Mesenteric fat pad (tissue), 1 donor: ENCODE results near the gene CFB. TPM values are rescaled to one million over a fixed set of nuclear protein-coding genes. Genes with fewer than 3 reads are reported as not detected.
"Not testable (repeated sequence)": the region's sequence is repeated elsewhere in the genome, so short reads cannot be mapped to it uniquely, and the experiment has no call there.

ENCODE experiments used
- DNase-seq: peaks from one replicate; pipeline ENCODE4 v3.0.0-alpha.2; 2020; ENCODE audit warnings: low spot score
- long read RNA-seq: library from polyadenylated mRNA; unstranded; transcript quantifications from one replicate; pipeline ENCODE4 v2.0.0, GENCODE V29; 2020
- total RNA-seq: library from RNA; stranded (reverse); fragmentation: NEBNext Ultra II Directional; extraction: Animal tissue kit (Norgen Biotek cat#: 25700); gene quantifications from one replicate; pipeline ENCODE4 v1.2.1, GENCODE V29; 2021
- donor health status: DM: yes; HTN: yes; CAD: no.

CFB gene
- total RNA-seq = 38.0 TPM
- long read RNA-seq, transcript CFB-271 (18 exons, 2,862 nt) = major isoform, 95 of 118 reads
- long read RNA-seq, partial matches to known transcripts = 16 of 118 reads
- long read RNA-seq, other reads (novel, unspliced or antisense) = 7 of 118 reads

- DNase-seq = no peak
Observed at GRCh38 chr6:31945507-31946369, at the start of gene CFB. Gene CFB (plus strand): TSS chr6:31946095. CDS start chr6:31946222, 127 bp downstream.

DNA sequence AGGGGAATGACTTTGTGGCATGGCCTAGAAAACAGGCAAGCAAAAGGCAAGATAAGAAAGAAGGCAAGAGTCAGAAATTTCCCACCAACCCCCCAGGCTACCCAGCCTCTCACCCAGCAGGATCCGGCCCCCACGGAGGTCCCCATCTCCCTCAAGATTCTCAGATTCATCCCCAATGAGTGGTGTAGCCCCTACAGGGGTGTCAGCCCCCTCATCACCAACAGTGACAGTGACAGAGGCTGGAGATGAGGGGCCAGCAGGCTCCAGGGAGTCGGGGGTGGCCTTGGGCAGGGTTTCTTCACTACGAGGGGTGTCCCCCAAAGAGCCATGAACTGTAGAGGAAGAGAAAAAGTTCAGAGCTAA, 49.4 kb upstream of the CFB start:
- no peak for DNase-seq

DNA sequence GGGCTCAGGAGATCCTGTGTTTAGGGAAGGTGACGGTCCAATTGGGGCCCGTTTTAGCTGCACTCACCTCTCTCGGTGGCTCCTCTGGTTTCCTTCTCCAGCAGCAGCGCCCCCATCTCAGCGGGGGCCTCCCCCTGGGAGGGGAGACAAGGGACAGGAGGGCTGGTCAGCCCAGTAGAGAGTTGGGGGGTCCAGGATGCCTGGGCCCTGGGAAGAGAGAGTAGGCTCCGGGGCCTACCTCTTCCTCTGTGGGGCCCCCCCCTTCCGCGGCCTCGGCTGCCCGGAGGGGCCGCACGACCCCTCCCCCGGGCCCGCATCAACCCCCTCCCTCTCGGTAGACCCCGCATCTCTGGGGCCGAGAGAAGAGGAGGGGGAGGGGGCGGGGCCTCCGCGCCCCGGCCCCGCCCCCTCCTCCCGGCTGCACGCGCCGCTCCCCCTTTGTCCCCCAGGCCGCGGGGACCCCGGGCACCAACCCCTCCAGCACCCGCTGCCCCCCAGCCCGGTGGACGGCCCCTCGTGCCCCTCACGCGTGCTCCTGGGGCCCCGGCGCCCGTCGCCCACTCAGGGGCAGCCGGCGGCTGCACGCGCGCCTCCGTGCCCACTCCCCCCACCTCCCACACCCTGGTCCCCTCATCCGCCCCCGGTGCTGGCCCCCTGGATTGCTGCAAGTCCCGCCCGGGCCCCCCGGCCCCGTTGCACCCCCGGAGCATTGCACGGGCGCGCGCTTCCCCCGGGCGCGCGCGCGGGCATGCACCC, 48.9 kb upstream of the CFB start:
- DNase-seq = no peak

DNA sequence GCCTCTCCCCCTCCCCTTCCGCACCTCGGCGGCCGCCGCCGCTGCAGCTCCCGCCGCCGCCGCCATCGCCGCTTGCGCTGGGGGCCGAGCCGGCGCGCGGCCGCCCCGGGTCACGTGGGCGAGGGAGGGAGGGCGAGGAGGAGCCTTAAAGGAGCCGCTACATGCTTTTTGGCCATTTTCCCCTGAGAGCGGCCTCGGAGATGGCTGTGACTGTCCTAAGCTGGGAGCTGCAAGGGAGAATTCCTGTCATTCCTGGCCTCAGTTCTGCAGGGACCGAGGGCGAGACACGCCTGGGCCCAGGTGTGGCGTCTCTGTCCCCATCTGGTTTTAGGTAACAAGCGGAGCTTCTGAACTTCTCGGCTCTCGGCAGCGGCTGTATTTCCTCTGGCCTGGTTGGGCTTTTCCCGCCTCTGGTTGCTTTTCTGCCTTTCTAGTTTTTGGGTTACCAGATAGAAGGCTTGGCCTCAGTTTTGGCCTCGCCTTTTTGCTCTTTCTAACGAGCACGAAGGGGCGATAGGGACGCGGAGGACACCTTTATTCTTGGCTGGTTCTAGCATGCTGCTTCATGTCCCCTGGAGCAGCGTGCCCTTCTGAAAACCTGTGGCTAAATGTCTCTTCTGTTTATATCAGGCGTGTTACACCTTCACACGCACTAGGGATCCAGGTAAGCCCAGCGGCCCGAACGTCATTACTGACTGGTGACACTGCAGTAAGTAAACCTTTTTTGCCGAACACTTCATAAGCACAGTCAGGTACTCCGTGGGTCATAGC, 48.1 kb upstream of the CFB start, which contains the start of gene EHMT2:
EHMT2 (minus strand) TSS at position 87 of the 771 bp plus-strand sequence; CDS start at position 66, 21 bp downstream.
- DNase-seq = no peak

GRCh38 chr6:31898383-31899011, 47.4 kb upstream of the CFB start:
- DNase-seq = no peak

GRCh38 chr6:31899215-31899614, 46.7 kb upstream of the CFB start:
- no peak for DNase-seq

- DNase-seq = no peak
Observed at GRCh38 chr6:31899882-31900722, 45.8 kb upstream of the CFB start.

GRCh38 chr6:31900917-31901414, 44.9 kb upstream of the CFB start:
- no peak for DNase-seq

DNA sequence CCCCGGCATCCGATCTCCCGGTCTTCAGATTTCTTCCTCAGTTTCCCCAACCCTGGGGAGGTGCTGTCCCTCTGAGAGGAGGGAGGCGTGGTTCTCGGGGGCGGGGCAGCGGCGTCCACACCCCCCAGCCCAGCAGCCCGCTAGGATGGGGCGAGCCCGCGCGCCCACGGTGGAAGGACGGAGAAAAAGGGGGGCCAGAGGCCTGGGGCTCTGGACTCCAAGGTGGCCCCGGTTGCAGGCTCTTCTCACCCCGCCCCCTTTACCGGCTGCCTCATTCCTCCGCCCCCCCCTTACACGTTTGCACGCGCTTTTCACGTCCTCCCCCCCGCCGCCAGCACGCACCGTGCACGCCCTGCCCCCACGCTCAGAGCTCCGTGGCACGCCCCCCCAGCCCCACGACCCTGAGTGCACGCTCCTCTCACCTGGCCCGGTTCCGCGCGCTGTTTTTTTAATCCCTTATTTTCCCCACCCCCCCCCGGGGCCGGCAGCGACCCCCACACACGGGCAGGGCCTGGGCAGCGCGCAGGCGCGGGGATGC, 44.4 kb upstream of the CFB start:
- DNase-seq = no peak

DNA sequence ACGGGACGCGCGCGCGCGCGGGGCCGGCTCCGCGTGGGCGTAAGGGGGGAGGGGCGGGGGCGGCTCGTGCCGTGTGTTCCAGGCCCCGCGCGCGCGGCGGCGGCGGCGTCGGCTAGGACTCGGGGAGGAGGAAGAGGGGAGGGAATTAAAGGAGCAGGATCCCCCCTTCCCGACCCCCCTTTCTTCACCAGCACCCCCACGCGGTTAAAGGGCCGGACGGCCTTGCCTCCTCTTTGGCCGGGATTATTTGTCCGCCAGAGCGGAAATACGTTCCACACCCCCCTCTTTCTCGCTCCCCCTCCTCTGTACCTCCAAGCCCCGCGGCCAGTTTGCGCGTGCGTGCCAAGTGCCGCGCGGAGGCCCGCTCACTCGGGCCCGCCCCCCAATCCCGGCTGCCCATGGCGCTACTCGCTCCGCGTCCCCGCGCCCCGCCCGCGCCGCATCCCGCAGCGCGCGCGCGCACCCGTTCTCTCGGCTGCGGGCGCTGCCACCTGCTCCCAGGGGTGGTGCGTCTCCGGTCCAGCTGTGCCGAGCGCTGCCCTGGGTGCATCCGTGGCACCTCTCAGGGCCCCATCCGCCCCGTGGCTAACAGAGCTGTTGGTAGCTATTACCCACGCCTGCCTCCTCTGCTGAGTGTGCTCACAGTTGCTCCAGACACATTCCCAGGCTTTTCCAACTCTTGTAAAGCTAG, 43.8 kb upstream of the CFB start, which contains the start of gene ZBTB12:
ZBTB12 (minus strand) TSS at position 134 of the 691 bp plus-strand sequence. CDS start 781 bp downstream, outside the sequence.
- DNase-seq = peak; percentile 95

DNA sequence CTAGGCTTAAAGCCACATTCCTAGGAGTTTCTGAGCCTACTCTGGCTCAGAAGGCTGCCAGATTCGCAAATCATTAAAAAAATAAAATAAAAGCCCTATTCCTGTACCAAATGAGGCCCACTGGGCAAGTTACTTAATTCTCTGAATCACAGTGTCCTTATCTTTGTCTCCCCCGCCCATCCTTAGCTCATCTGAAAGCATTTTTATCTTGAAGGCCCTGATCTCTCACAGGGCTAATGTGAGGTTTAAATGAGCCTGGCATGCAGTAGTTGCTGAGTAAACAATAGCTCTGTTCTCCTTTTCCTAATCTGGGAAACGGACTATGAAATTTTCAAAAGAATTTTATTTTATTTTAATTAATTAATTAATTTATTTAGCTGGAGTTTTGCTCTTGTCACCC, 41.9 kb upstream of the CFB start:
- DNase-seq = no peak

DNA sequence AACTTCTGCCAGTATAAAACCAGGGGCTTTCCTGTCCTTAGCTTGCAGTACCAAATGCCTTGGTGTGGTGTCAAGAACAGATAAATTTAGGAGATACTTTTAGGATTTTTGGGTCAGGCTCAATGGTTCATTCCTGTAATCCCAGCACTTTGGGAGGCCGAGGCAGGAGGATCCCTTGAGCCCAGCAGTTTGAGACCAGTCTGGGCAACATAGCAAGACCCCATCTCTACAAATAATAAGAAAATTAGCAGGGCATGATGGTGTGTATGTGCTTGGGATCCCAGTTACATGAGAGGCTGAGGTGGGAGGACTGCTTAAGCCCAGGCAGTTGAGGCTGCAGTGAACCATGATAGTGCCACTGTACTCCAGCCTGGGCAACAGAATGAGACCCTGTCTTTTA, 40.9 kb upstream of the CFB start:
- no peak for DNase-seq

DNA sequence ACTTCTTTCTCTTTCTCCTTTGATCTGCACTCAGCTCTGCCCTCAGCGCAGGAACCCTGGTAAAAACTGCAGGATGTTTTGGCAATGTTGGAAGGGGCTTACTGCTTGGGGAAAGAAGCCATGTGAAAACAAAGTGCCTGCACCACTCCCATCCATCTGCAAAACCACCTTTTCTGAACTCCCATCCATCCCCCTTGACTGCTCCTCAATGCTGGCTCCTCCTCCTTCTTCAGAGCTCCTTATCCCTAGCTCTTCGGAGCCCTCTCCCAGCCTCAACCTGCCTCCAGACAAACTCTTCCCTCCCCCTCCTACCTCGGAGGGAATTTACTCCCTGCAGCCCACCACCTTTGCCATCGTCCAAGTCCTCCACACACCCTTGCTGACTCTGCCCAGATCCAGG, 39.8 kb upstream of the CFB start:
- no peak for DNase-seq

GRCh38 chr6:31906727-31907126, 39.2 kb upstream of the CFB start:
- DNase-seq = not testable (repeated sequence)

GRCh38 chr6:31907158-31907813, 38.6 kb upstream of the CFB start:
- DNase-seq = no peak

DNA sequence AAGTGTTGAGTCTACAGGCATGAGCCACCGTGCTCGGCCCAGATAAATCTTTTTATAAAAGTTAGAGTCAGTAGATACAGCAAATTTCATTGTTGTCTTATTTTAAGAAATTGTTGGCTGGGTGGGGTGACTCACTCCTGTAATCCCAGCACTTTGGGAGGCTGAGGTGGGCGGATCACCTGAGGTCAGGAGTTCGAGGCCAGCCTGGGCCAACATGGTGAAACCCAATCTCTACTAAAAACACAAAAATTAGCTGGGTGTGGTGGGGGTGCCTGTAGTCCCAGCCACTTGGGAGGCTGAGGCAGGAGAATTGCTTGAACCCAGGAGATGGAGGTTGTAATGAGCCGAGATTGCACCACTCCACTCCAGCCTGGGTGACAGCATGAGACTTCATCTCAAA, 37.6 kb upstream of the CFB start:
- DNase-seq = not testable (repeated sequence)

- no peak for DNase-seq
Observed at GRCh38 chr6:31908791-31909190, 37.1 kb upstream of the CFB start.

DNA sequence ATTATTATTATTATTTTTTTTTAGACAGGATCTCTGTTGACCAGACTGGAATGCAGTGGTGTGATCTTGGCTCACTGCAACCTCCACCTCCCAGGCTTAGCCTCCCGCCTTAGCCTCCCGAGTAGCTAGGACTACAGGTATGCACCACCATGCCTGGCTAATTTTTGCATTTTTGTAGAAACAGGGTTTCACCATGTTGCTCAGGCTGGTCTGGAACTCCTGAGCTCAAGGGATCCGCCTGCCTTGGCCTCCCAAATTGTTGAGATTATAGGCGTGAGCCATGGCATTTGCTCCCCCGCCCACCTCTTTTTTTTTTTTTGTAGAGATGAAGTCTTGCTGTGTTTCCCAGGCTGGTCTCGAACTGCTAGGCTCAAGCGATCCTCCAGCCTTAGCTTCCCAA, 36.6 kb upstream of the CFB start:
- DNase-seq = not testable (repeated sequence)
